RWPE1 (cell line): ENCODE results near the gene SULT1C2.

Source experiments
- CTCF ChIA-PET: fragments of 350-600 bp; sonication (Branson Sonifier 250); formaldehyde crosslinking; extraction: SDS; loops from one replicate; lab custom pipeline; 2021; lab: Yijun Ruan, JAX
- POLR2A ChIA-PET: fragments of 400-600 bp; formaldehyde crosslinking; extraction: SDS; loops from one replicate; lab custom pipeline; 2020; ENCODE audit warnings: antibody characterized with exemption; ENCODE audit not compliant: low non-redundant PET; lab: Yijun Ruan, JAX
- DNase-seq: peaks from one replicate; pipeline ENCODE4 v3.0.0; 2012; ENCODE audit warnings: low spot score
- H3K27ac ChIP-seq: fragments of 450-650 bp; 2 replicates; pipeline ENCODE4 v1.5.1; 2017
- CTCF ChIP-seq: fragments of 450-650 bp; conservative IDR thresholded peaks from 2 replicates; pipeline ENCODE4 v1.5.1; 2017; ENCODE audit warnings: low read depth, mild to moderate bottlenecking

Gene SULT1C2

GRCh38 chr2:108304975-108305374 lies 16.3 kb downstream of the SULT1C2 start:
- TF ChIP-seq CTCF: no peak
- POLR2A ChIA-PET: no interaction called here
- H3K27ac ChIP-seq: no peak overlapping the region
- CTCF ChIA-PET: no interaction called here
- no peak for DNase-seq

DNA sequence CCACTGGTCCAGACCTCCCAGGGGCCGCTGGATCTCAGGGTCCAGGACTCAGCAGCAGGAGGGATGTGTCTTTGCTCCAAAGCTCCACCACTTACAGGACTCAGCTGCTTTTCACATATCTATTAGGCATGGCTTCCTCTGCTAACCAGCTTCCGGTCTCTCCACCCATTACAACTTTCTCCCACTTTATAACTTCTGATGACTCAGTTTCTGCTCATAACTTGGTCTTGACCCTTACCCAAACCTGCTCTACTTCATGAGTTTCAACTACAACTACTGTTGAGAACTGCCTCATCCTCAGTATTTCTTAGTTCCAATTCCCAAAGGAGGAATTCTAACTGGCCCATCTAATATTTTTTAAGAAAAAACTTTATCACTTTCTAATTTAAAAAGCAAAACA lies 17.2 kb downstream of the SULT1C2 start:
- CTCF ChIA-PET: no interaction called here
- H3K27ac ChIP-seq: no peak overlapping the region
- no peak for TF ChIP-seq CTCF
- POLR2A ChIA-PET: no interaction called here
- no peak for DNase-seq

- DNase-seq: no peak
- H3K27ac ChIP-seq: no peak overlapping the region
- ChIA-PET CTCF (no interaction called here), POLR2A (no interaction called here)
- TF ChIP-seq CTCF: no peak
Measured at GRCh38 chr2:108309903-108310302, 21.2 kb downstream of the SULT1C2 start.

- no peak for DNase-seq
- no peak for TF ChIP-seq CTCF
- POLR2A ChIA-PET: no interaction called here
- CTCF ChIA-PET: no interaction called here
- no peak overlapping the region for H3K27ac ChIP-seq
Measured at GRCh38 chr2:108314586-108315296, 26.0 kb downstream of the SULT1C2 start.

DNA sequence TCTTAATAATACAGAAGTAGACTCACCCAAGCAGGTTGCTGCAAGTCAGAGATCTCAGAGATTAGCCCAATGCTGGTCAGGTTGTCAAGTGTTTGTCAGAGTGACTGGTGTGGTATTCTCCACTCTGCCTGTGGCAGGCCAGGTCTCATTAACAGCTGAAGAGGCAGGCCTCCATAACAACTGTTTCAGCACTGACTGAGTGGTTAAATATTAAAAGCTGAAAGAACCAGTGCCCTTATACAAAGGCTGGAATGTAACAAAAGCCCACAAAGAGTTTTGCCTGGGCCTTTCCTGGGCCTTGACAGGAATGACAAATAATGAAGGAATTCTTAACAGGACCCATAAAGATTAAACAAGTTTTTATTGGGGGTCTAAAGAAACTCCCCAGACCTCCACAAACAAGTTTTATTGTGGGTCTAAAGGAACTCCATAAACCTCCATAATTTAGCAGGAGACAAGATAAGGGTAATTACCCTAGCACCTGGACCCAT lies 26.8 kb downstream of the SULT1C2 start:
- H3K27ac ChIP-seq: no peak overlapping the region
- DNase-seq: no peak
- POLR2A ChIA-PET: no interaction called here
- TF ChIP-seq CTCF: no peak
- CTCF ChIA-PET: no interaction called here

GRCh38 chr2:108316033-108316432 lies 27.3 kb downstream of the SULT1C2 start:
- ChIA-PET POLR2A (no interaction called here), CTCF (no interaction called here)
- TF ChIP-seq CTCF: no peak
- H3K27ac ChIP-seq: no peak overlapping the region
- no peak for DNase-seq
